HFF-Myc (cell line): ENCODE measurements around the gene CROCC.
"Not testable (repeated sequence)": the region's sequence is repeated elsewhere in the genome, so short reads cannot be mapped to it uniquely, and the experiment has no call there.

Source experiments
- DNase-seq: peaks from one replicate; pipeline ENCODE4 v3.0.0-alpha.2; 2011; ENCODE audit warnings: low read depth; ENCODE audit errors: extremely low read depth
- H3K4me3 ChIP-seq: replicated peaks from 2 replicates; pipeline ENCODE4 v1.5.1; 2011; ENCODE audit warnings: low read depth, mild to moderate bottlenecking, control low read depth, low read length
- CTCF ChIP-seq: IDR thresholded peaks from 2 replicates; pipeline ENCODE4 v1.5.1; 2012; ENCODE audit warnings: mild to moderate bottlenecking, low read depth, low read length, control low read depth; ENCODE audit errors: missing control alignments

CROCC gene

GRCh38 chr1:16900751-16901150, 21.0 kb upstream of the CROCC start:
- H3K4me3 ChIP-seq, result no peak overlapping the region
- no peak for DNase-seq
- peak; percentile 39 for TF ChIP-seq CTCF

DNA sequence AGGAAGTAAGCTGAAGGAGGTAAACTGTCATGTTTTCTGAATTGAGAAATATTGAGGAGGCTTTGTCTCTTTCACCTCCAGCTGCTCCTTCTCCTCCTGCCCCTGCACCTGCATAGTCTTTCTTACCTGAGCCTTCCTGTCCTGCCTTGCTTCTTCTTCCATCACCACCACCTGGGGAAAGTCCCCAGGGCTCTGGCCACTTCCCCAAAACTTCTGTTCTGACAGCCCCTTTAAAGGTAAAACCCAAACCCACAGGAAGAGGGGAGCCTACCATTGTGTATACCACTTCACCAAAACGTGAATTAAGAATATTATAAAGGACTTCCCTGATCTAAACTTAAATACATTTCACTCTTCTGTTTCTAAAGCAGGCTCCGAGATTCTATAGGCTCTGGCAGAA, 20.4 kb upstream of the CROCC start:
- not testable (repeated sequence) for DNase-seq, H3K4me3 ChIP-seq

- DNase-seq, result no peak
- TF ChIP-seq CTCF, result no peak
- H3K4me3 ChIP-seq, result no peak overlapping the region
Measured at GRCh38 chr1:16903054-16903453, 18.7 kb upstream of the CROCC start.

DNA sequence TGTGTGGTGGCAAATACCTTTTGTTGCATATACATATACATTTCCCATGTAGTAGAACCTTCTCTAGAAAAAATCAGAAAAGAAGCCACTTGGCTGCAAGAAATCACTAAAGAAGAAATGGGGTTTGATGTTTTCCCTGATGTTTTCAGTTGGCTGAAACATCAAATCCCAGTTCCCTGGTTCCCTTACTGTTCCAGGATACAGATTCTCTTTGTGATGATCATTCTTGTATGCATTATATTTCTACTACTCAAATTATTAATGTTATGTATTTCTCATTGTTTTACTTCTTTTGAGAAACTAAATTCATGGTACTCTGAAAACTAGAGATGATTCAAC, 18.3 kb upstream of the CROCC start:
- DNase-seq, result no peak
- peak overlapping the region; percentile 46 for H3K4me3 ChIP-seq
- TF ChIP-seq CTCF, result no peak

- peak; percentile 99 for DNase-seq
- peak overlapping the region; percentile 46 for H3K4me3 ChIP-seq
- no peak for TF ChIP-seq CTCF
Measured at GRCh38 chr1:16904560-16905109, 17.1 kb upstream of the CROCC start.

DNA sequence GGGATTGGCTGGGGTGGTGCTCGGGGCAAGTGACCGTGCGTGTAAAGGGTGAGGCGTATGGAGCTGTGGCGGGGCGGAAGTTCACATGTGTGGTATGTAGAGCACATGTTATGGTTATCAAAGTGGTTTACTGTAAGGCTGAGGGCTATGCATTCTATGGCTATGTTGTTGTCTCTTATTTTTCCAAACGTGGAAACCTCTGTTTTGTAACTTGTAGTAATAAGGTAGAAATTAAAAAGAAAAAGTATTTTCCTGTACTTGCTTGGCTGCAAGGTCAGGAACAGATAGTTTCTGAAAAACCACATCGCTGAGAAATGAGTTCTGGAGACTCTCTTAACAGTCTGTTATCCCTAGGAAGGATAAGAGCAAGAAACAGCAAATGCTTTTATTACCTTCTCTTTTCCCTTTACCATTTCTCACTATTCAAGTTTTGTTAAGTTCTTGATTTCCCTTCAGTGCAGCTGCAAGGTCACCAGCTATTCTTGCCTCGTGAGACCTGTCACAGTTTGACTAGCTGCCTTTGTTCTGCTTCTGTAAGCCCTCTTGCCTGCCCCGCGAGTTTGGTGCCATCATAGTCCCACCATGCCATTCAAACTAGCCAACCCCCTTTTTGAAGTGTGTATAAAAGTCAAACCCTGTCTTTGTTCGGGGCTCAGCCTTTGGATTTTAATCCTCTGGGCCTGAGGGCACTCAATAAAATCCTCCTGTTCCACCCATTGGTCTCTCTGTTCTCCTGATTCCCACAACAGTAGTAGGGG, 16.4 kb upstream of the CROCC start:
- peak overlapping the region; percentile 46 for H3K4me3 ChIP-seq
- peak; percentile 90 for DNase-seq
- no peak for TF ChIP-seq CTCF

DNA sequence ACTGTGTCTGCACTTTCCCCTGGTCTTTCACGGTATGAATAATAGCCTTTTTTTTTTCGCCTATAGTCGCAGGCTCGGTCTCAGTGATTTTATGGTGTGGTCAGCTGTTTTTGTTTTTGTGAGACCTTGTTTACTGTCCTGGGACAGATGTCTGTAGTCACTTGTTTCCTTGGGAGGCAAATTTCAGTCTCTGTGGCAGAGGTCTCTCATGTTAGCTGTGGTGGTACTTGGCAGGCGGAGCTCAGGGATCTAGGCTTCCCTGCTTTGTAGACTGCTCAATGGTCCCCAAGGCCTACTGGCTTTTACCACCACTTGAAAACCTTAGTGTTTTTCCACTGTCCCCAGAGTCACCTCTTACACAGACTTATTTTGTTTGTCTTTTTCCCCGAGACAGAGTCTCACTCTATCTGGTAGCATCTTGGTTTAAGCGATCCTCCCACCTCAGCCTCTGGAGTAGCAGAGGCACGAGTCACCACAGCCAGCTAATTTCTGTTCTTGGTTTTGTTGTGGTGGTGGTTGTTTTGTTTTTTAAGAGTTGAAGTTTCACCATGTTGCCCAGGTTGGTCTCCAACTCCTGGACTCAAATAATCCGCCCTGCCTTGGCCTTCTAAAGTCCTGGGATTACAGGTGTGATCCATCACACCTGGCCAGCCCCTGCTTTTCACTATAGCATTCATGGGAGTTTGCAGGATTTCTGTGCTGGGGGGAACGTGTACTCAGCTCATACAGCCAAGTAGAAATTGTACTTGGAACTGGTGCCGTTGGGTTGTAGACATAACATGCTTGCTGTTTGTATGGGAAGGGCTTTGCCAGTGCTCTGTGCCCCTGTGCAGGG, 15.6 kb upstream of the CROCC start:
- no peak for TF ChIP-seq CTCF
- no peak for DNase-seq
- no peak overlapping the region for H3K4me3 ChIP-seq
